Stomach (tissue), 4 donors: Measurements from ENCODE around the gene NME2.

Experiments
- CTCF ChIP-seq, 7 experiments: fragments of 450-650 bp in 4 of 7; fragments of 200-600 bp in 3 of 7; sonication (generic) in 3 of 7; IDR thresholded peaks; one replicate each; pipeline ENCODE4 v1.5.1; 2016 to 2019; ENCODE audit warnings: antibody characterized with exemption in 7 of 7, control low read depth in 2 of 7, mild to moderate bottlenecking in 1 of 7
- EP300 ChIP-seq: sonication (generic); formaldehyde crosslinking; IDR thresholded peaks from one replicate; pipeline ENCODE4 v1.6.1; 2017; ENCODE audit warnings: antibody characterized with exemption
- POLR2A ChIP-seq, 4 donors: fragments of 450-650 bp; IDR thresholded peaks; one replicate each; pipeline ENCODE4 v1.6.1; 2016; ENCODE audit warnings: antibody characterized with exemption in 4 of 4, control low read depth in 2 of 4, mild to moderate bottlenecking in 1 of 4, moderate library complexity in 1 of 4
- POLR2AphosphoS5 ChIP-seq, 3 donors: sonication (generic); formaldehyde crosslinking; IDR thresholded peaks; one replicate each; pipeline ENCODE4 v1.6.1; 2016; ENCODE audit warnings: antibody characterized with exemption in 3 of 3

GRCh38 chr17:51149163-51149562, 17.0 kb upstream of the NME2 start:
- no peak for TF ChIP-seq CTCF (IDR thresholded peaks at IDR 0.05)
- no peak for TF ChIP-seq POLR2A (IDR thresholded peaks at IDR 0.05)
- no peak for TF ChIP-seq EP300
- no peak for TF ChIP-seq POLR2AphosphoS5 (IDR thresholded peaks at IDR 0.05)
